Cortex of kidney (tissue), 1 donor: ENCODE results near the gene DVL1.
"Not testable (repeated sequence)": the region's sequence is repeated elsewhere in the genome, so short reads cannot be mapped to it uniquely, and the experiment has no call there.

Experiments used
- DNase-seq: peaks from one replicate; lab custom pipeline; 2025; lab: John Stamatoyannopoulos, UW

The DVL1 gene

DNA sequence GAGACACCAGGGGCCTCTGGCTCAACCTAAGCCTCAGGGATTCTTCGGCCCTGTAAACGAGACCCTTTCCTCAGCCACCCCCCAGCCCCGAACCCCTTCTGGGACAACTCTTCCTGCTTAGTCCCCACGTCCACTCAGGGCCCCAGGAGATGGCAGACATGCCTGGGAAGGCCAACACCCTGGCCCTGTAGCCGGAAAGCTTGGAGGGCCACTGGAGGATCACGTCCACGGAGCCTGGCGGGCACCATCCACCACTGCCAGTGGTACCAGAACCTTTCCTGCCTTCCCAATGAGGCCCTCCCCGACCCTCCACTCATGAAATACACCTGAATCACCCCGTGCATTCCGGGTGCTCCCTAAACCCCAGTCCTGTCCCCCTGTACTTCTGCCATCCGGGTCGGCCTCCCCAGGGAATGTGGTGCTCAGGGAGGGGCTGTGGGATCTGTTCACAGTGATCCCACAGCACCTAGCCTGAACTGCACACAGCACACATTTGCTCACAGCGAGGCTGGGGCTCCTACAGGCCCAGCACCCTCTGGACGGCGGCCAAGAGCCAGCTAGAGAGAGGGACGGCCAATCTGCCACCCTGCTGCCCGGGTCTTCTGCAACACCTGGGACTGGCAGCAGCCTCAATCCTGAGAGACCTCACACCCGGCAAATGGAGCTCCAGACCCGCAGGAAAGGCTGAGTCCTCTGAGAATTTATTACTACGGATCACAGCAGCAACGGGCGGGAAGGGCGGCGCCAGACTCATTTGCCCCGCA, 24.0 kb upstream of the DVL1 start:
- no peak for DNase-seq

DNA sequence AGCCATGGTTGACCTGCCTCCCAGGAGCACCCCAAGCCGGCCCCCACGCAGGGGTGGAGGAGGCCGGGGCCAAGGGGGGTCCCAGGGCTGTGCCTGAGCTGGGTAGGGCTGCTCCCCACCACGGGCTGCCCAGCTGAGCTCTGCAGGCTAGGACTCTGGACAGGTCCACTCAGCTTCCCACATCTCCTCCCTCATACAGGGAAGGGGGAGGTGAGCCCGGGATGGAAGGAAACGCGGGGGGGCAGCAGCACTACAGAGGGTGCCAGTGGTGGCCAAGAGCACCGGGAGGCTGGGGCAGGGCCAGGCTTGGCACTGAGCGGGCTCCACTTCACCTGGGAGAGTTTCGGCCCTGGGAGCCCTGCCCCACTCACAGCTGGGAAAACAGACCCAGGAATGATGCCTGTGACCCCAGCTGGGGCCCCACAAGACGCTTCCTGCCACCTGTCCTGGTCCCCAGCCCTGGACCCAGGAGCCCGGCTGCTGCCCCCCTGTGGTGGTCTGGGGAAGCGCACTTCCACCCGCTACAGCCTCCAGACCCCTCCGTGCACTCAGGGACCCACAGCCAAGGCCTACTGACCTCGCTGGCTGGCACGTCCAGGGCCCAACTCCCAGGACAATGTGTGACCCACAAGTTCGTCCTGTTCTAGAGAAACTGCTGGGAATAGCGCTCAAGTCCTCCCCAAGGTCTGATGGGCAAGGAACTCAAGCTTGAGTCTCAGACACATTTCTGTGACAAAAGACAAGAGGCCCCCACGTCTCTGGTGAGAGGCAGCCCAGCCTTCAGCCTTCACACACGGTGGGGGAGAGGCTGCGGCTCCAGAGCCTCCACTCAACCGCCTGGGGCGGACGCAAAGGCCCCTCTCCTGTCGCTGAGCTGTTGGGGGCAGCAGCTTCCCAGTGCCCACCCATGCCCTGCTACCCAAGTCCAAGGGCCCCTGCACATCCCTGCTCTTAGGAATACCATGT, 22.8 kb upstream of the DVL1 start:
- DNase-seq, result no peak

DNA sequence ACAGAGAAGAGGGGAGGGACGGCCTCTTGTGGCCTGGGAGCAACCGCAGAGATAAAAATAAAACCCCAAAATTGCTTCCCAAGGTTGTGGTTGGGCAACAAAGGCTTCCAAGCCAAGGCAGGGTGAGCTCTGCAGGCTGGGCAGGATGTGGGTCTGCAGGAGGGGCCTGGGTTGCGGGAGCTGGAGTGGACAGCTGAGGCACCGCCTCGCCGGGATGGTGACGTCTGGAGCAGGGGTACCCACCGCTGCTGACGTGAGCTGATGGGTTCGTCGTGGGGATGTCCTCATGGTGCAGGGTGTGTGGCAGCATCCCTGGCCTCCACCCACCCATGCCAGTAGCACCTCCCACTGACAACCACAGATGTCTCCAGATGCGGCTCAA, 22.1 kb upstream of the DVL1 start:
- DNase-seq, result no peak

DNA sequence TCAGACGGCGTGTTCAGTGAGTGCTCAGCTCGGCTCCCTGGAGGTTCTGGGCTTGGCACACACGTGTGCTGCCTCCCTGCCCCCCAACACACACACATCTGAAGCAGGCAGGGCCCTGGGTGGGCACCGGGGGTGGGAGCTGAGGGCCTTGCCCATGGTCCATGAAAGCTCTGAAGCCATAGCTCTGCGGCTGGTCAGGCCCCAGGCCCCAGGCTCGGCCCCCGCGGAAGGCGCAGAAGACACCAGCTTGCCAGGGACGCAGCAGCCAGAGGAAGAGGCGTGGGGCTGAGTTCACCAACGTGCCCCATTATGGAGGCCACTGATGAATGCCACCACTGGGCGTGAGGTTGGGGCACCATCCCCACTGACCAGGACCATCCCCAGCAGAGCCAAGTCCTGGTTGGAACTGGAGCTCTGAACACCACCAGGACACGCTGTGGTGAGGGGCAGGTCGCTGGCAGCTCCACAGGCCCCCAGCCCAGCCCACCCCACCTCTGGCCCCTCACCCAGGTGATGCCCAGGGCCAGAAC, 21.6 kb upstream of the DVL1 start:
- DNase-seq, result no peak

DNA sequence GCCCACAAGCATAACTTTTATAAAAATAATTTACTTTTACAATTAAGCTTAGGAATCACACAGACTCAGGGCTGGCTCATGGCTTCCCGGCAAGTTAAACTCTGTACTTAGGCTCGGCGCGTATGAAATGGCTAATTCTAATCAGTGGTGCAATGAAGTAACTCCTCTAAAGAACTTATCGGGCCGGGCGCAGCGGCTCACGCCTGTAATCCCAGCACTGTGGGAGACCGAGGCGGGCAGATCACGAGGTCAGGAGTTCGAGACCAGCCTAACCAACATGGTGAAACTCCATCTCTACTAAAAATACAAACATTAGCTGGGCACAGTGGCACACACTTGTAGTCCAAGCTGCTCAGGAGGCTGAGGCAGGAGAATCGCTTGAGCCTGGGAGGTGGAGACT, 20.9 kb upstream of the DVL1 start:
- not testable (repeated sequence) for DNase-seq

DNA sequence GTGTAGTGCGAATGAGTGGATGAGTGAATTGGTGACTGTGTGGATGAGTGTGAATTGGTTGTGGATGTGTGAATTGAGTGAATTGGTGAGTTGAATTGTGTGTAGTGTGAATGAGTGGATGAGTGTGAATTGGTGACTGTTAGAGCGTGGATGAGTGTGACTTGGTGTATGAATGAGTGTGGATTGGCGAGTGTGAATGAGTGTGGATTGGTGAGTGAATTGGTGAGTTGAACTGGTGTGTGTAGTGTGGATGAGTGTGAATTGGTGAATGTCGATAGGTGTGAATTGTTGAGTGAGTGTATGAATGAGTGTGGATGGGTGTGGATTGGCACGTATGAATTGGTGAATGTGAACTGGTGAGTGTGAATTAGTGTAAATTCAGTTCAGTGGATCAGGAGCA, 18.1 kb upstream of the DVL1 start:
- no peak for DNase-seq

DNA sequence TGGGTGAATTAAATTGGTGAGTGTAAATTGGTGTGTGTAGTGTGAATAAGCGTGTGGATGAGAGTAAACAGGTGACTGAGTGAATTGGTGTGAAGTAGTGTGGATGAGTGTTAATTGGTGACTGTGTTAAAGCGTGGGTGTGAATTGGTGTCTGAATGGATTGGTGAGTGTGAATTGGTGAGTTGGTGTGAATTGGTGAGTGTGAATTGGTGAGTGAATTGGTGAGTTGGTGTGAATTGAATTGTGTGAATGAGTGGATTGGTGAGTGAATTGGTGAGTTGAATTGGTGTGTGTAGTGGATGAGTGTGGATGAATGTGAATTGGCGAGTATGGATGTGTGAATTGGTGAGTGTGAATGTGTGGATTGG, 17.5 kb upstream of the DVL1 start:
- DNase-seq, result no peak

DNA sequence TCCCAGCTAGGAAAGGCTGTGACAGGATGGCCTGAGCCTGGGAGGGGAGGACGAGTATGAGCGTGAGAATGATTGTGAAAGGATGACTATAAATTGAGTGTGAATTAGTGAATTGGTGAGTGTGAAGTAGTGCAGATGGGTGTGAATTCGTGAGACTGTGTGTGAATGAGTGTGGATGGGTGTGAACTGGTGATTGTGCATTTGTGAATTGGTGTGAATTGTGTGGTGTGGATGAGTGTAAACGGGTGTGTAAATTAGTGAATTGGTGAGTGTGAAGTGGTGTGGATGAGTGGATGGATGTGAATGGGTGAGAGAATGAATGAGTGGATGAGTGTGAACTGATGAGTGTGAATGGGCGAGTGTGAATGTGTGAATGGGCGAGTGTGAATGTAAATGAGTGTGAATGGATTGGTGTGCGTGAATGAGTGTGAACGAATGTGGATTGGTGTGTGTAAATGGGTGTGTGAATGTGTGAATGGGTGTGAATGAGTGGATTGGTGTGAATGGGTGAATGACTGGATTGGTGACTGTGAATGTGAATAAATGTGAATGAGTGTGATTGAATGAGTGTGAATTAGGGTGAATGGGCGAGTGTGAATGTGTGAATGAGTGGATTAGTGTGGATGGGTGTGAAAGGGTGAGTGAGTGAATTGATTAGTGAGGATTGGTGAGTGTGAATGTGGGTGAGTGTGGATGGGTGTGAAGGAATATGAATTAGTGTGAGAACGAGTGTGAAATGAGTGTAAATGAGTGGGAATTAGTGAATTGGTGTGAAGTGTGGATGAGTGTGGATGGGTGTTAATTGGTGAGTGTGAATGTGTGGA, 16.9 kb upstream of the DVL1 start:
- DNase-seq, result no peak

DNA sequence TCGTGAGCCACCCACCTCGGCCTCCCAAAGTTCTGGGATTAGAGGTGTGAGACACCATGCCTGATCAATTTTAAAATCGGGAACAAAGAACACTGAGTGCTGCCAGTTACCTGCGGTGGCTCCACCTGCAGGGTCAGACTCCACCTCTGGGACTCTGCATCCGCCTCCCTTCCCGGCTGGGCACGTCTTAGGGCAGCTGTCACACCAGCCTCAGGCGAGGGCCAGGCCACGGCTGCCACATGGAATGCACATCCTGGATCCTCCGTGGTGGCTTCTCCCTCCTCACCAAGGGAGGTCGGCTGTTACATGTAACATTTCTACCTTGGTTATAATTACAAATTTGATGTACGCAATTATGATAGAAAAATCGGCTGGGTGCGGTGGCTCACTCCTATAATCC, 15.0 kb upstream of the DVL1 start:
- no peak for DNase-seq

DNA sequence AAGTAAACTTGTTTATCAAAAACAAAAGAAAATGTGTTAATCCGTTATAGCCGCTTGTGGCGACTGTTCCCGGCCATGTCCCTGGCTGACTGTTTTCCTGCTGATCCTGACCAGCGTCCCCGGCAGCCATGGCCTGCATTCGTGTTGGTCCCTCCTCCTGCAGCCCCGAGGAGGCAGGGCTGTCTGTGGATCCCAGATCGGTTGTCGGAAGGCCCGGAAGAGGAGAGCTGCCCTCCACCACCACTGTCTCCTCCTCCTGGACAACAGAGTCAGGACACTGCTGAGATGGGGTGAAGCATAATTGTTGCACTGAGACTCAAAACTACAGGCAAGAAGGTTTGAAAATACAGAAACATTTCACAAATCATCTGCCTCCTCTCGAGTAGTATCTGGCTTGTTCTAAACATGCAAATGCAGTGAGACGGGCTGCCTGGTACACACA, 12.8 kb upstream of the DVL1 start:
- DNase-seq, result no peak

DNA sequence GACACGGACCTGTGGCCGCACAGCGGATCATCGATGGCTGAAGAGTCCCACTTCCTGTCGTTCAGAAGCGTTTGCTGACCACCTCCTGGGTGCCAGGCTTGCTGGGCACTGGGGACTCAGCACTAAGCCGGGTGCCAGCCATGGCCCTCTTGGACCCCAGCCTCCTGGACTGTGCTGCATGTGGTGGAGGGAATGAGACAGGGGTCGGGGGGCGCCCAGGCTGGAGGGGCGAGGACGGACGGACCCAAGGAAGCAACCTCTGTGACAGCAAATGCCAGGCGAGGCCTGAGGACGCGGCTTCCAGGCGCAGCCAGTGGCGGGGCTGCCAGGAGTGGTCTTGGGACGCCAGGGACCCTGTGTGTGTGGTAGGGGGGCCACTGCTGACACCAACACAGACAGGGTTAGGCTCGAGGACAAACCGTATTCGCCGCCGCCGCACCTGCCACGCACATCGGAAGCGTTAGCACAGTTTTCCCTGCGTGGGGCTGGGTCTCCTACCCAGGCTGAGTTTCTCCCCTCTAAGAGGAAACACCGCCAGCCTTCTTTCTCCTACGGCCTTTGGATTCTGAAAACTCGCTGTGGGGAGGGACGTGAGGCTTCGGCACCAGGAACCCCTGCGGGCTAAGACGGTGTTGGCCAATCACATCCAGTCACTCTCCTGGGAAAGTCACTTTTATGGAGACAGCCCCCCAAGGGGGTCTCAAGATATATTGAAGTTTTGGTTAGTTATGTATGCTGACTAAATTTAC, 12.2 kb upstream of the DVL1 start:
- no peak for DNase-seq

DNA sequence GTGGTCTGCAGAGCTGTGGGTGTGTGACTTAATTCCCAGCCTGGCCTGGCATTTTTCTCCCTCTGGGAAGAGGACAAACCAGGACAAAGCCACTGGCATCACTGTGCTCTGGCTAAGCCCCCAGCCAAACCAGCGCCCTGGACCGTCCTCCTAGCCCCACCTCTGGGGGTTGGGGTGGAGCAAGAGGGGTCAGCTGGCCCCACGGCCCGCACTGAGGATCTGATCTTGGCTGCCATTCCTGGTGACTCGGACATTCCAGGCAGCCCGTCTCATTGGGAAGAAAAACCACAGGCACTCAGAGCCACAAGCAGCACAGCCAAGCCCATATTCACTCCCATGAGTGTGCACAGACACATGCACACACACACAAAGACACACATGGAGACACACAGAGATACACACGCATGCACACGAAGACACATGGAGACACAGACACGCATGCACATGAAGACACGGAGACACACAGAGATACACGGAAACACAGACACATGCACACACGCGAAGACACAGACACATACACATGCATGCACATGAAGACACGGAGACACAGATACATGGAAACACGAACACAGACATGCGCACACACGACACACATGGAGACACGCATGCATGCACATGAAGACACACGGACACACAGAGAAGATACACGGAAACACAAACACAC, 11.4 kb upstream of the DVL1 start:
- DNase-seq, result no peak

DNA sequence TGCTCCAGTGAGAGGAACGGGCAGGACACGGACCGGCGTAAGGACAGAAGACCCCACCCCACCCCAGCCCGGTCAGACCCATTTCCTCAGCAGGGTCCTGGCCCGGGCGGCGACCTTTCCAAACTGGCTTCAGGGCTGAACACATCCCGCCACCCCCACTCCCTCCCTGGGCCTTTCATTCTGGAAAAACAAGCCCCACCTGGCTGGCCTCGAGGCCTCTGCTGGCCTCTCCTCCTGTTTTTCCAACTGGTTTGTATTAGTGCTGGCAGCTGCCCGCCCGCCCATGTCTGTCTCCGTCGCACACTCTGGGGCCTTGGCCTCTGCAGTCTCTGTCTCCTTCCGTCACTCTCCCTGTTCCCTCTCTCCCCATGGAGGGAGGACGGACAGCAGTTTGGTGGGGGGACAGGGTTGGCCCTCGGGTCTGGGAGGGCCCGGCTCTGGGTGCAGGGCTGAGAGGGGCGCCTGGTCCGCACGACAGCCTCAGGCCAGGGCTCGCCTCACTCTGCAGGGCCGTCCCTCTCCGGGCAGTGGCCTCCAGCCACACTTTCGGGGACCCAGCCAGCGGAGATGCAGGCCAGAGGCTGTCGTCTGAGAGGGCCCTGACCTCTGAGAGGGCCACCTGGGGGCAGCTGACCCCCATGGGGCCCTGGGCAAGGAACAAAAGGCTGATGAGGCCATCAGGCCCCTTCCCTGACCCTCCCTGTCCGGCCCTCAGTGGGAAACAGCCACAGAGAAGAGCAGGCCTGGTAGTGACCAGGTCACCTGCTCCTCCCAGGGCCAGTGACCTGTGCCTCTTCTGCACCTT, 10.6 kb upstream of the DVL1 start:
- no peak for DNase-seq

DNA sequence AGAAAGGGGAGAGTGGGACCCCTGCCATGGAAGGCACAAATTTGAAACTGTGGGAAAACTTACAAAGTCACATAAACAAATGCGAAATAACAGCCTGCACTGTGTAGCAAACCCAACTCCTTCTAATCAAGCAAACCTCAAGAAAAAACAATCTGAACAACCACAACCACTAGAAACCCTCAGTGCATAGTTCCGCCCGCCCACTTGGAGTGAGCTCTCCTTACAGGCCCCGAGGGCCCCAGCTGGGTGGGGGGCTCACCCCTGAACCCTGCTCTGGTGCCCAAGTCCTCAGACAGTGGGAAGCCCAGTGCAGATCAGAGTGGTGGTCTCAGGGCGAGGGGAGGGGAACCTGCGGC, 10.1 kb upstream of the DVL1 start:
- DNase-seq, result no peak

DNA sequence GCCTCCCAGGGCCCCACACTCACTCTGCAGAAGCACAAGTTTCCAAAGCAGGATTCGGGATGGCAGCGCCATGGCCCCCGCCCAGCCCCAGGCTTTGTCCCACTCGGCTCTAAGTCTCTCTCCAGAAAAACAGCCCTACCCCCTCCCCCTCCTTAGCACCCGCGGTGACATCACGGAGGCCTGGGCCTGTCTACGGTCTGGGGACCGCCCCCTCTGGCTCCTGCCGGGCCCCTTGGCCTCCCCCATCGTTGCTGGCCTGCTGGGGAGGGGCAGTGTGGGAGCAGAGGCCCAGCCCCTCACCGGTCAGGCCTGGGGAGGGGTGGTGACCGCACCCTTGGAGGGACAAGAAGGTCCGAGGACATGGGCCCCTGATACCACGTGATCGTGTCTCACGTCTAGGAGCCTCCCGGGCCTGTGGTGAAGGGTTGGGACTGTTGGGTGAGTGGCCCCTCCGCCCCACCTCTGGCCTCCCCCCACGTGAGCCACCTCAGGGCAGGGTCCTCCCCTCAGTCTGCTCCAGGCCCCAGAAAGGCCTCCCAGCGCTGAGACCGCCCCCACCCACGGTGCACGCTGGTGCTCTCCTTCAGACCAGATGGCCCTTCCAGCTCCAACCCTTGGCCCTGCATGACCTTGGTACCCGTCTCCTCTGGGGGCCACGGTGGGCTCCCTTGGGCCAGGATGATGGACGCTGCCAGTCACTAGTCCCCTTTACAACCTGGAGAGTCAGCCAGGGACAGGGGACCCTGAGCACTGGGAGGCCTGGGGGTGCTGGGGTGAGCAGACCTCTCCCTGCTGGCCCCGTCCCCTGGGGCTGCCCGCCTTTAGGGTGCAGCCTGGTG, 9.4 kb upstream of the DVL1 start, which contains the start of gene MXRA8:
Gene MXRA8 (minus strand): TSS at position 123 of the 839 bp plus-strand sequence. CDS start 51 bp downstream, at position 72.
- no peak for DNase-seq

DNA sequence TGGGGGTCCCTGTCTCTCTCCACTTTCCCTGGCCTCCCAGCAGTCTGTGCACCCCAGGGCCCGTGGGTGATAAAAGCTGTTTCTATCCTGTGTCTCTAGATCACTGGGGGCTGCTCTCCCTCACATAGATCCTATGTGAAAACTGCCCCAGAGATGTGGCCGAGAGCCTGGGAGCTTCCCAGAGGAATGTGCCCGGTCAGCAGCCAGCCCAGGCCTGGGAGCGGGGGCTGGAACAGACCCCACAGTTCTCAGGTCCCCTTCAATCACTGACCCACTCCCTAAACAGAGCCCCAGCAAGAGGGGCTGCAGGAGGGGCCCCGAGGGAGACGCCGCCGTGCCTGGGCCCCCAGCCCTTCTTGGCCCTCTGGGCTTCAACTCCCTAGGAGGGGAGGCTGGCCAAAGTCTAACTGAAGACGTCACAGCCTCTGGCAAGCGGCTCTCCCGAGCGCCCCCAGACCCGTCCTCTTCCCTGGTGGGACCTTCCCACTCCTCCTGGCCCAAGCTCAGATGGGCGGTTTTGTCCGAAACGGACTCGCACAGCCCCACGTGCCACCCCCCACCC, 8.7 kb upstream of the DVL1 start:
- DNase-seq, result no peak

DNA sequence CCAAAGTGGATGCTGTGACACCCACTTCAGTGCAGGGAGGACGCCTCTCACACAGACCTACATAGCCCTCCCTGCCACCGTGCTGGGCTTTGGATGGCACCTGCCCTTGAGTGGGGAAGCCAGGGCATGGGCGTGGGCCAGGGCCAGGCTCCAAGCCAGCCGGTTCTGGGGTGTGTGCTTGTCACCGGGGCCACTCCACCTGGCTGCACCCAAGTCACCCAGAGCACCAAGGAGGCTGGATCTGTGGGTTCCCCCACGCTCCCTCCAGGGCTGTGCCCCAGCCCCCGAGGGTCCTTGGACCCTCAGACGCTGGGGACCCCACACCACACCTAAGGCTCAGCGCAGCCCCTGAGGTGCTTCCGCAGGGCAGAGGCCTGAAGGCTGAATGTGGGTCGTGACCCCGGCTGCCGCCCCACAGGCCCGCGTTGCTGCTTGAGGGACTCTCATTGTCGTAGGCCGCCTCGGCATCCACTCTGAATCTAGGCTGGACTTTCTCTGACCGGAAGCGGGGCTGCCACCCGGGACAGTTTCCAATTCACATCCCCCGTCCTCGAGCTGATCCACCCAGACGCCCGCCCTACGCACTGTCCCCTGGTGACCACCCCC, 7.7 kb upstream of the DVL1 start:
- DNase-seq, result no peak

DNA sequence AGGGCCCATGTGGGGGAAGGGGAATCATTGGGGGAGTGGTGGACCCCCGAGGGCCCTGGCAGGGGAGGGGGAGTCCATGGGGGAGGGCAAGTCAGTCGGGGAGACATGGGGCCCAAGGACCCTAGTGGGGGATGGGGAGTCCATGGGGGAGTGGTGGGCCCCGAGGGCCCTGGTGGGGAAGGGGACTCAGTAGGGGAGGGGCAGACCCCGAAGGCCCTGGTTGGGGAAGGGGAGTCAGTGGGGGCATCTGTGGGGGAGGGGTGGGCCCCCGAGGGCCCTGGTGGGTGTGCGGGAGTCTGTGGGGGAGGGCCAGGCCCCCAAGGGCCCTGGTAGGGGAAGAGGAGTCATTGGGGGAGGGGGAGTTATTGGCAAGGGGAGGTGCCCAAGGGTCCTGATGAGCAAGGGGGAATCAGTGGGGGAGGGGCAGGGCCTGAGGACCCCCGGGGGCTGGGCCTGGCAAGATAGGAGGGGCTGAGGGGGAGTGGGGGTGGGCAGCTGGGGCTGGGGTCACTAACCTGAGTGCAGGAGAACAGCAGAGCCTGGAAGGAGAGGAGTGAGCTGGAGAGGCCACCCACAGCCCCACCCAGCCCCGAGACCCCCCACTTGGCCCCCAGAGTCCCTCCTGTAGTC, 7.1 kb upstream of the DVL1 start:
- DNase-seq, result no peak
